Measurements from ENCODE around the gene GCSAM. TPM values are rescaled to one million over a fixed set of nuclear protein-coding genes. Genes with fewer than 3 reads are reported as not detected.

Gene GCSAM
- total and polyA plus RNA-seq, 9 donors = 0.11 to 0.83 (median 0.18) TPM; not detected in 5

DNA sequence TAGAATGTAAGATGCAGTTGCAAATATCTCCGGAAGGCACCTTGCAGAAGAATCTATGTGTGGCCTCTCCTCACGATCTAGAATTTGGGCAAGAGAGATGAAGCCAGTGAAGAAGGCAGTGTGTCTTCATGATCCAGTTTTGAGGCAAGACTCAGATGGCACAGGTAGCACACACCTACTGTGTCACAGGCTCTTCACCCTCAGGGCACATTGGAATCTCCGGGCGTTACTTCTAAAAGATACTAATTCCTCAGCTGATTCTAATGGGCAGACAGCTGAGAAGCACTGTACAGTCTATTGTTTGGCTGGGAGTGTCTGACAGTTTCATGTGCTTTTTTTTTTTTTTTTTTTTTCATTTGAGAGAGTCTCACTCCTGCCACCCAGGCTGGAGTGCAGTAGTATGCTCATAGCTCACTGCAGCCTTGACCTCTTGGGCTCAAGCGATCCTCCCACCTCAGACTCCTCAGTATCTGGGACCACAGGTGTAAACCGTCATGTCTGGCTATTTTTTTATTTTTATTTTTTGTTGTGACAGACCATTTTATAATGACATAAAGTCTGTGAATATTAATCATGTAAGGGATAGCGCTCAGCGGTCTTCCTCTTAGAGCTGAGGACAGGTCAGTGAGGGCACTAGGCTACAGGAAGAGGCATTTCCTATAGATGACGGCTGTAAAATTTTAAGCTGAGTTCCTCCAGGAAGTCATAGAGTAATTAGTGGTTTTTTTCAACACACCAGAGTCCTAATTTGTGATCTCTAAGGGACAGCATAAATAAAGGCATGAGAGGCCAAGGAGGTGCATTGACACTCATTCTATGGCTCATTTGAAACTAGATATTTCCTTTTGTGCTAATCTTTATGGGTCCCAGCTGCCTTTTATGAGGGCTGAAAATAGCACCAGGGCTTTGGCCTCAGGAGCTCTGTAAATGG, 42.8 kb downstream of the GCSAM start:
- Histone ChIP-seq H3K9me3 (no peaks in the 10 kb centered on the region), H3K27ac (no peak overlapping the region), H3K36me3 (no peaks in the 10 kb centered on the region), H3K27me3 (no peaks in the 10 kb centered on the region), H3K4me3 (no peak overlapping the region), H3K4me1 (ENCODE audit: insufficient read depth) (no peaks in the 10 kb centered on the region)
- DNase-seq = no peak
- TF ChIP-seq EP300 (IDR thresholded peaks at IDR 0.05) (no peak), POLR2A (IDR thresholded peaks at IDR 0.05) (no peak)
- TF ChIP-seq, protein P1, sequence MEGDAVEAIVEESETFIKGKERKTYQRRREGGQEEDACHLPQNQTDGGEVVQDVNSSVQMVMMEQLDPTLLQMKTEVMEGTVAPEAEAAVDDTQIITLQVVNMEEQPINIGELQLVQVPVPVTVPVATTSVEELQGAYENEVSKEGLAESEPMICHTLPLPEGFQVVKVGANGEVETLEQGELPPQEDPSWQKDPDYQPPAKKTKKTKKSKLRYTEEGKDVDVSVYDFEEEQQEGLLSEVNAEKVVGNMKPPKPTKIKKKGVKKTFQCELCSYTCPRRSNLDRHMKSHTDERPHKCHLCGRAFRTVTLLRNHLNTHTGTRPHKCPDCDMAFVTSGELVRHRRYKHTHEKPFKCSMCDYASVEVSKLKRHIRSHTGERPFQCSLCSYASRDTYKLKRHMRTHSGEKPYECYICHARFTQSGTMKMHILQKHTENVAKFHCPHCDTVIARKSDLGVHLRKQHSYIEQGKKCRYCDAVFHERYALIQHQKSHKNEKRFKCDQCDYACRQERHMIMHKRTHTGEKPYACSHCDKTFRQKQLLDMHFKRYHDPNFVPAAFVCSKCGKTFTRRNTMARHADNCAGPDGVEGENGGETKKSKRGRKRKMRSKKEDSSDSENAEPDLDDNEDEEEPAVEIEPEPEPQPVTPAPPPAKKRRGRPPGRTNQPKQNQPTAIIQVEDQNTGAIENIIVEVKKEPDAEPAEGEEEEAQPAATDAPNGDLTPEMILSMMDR (IDR thresholded peaks at IDR 0.05) = no peak
- whole genome bisulfite sequencing, 3 donors = 81 to 85% (median 82%) methylated on average over 9 of the region's 9 CpGs
- intact Hi-C loops (cut with DNase I) = no loop called here

DNA sequence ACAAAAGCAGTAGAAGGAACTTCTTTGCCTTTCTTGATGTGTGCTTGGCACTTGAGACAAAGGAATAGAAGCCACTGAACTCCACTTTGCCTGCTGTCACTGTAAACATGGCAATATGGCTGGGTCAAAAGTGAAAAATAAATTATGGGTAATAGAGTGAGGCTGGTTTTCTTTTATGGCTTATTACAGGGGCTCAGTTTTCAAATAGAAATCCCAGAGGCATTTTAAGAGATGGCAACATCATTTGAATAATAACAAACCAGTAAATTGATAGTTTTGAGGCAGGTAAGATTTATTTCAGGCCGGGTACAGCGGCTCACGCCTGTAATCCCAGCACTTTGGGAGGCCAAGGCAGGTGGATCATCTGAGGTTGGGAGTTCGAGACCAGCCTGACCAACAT, 44.1 kb downstream of the GCSAM start:
- DNase-seq = no peak
- no peak overlapping the region for H3K27ac ChIP-seq
- no peaks in the 10 kb centered on the region for H3K36me3 ChIP-seq
- WGBS, 3 donors = 72 to 73% (median 72%) methylated on average over 4 of the region's 4 CpGs
- H3K27me3 ChIP-seq = no peaks in the 10 kb centered on the region
- H3K4me3 ChIP-seq = no peak overlapping the region
- no peaks in the 10 kb centered on the region for H3K9me3 ChIP-seq
- H3K4me1 ChIP-seq (ENCODE audit: insufficient read depth) = no peaks in the 10 kb centered on the region
- no peak for TF ChIP-seq POLR2A (IDR thresholded peaks at IDR 0.05)
- TF ChIP-seq, protein P1 (IDR thresholded peaks at IDR 0.05) = no peak
- no peak for TF ChIP-seq EP300 (IDR thresholded peaks at IDR 0.05)
- intact Hi-C loops (cut with DNase I) = no loop called here

DNA sequence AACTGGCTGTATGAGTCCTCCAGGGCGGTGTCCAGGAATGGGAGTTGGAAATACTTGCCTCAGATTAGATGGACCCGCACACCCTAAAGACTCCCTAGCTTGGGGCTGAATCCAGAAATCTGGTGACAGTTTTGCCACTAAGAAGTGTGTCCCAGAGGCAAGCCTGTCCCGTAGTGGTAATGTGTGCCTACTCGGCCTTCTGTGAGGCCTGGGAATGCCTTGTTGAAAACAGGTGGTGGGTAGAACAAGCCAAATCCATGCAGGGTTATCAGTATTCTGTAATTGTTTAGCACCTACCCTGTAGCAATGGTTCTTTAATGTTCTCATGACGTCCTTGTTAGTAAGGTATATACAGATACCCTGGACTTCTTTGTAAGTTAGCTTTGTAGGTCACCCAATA, 45.3 kb downstream of the GCSAM start:
- no peaks in the 10 kb centered on the region for H3K36me3 ChIP-seq
- no peaks in the 10 kb centered on the region for H3K27me3 ChIP-seq
- no peak for TF ChIP-seq POLR2A (IDR thresholded peaks at IDR 0.05)
- no peak for TF ChIP-seq EP300 (IDR thresholded peaks at IDR 0.05)
- TF ChIP-seq, protein P1 (IDR thresholded peaks at IDR 0.05) = no peak
- WGBS, 3 donors = 92 to 95% (median 95%) methylated on average over 5 of the region's 5 CpGs
- no peaks in the 10 kb centered on the region for H3K4me1 ChIP-seq (ENCODE audit: insufficient read depth)
- intact Hi-C loops (cut with DNase I) = no loop called here
- no peaks in the 10 kb centered on the region for H3K9me3 ChIP-seq
- no peak overlapping the region for H3K4me3 ChIP-seq
- no peak overlapping the region for H3K27ac ChIP-seq
- DNase-seq = no peak

DNA sequence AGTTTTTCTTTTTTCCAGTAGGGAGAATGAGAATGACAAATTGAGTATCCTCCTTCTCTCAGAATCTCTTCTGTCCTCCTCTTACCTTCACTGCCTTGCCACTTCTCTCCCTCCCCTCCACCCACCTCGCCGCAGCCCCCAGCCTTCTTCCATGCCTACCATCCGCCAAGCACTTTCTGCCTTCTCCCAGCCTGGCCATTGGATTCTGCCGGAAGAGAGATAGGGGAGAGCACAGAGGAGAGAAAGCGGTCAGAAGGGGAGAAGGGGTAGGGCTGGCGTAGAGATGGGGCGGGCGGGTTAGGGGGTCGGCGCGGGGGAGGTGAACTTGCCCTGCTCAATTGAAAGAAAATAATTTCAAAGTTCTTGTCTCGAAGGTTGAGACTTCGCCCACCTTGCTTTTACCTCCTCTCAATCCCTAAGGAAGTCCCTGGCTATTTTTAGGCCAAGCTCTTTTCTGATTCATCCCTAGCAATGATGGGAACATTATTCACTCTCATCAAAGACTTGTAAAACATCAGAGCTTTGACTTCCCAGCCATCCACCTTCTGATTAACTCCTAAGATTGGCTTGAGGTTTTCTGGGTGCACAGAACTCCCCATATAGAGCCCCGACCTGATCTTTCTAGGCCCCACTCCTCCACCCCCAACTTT, 46.0 kb downstream of the GCSAM start:
- no peak for DNase-seq
- WGBS, 3 donors = 48 to 59% (median 51%) methylated on average over 14 of the region's 14 CpGs

More for the DNA sequence above, 46.0 kb downstream of the GCSAM start:
- intact Hi-C loops (cut with DNase I) = no loop called here
- no peak overlapping the region for H3K27ac ChIP-seq
- TF ChIP-seq, protein P1 (IDR thresholded peaks at IDR 0.05) = no peak
- TF ChIP-seq EP300 (IDR thresholded peaks at IDR 0.05) = no peak
- no peak for TF ChIP-seq POLR2A (IDR thresholded peaks at IDR 0.05)
- H3K27me3 ChIP-seq = no peaks in the 10 kb centered on the region
- peak overlapping the region; percentile 46 for H3K4me3 ChIP-seq
- H3K36me3 ChIP-seq = no peaks in the 10 kb centered on the region
- H3K4me1 ChIP-seq (ENCODE audit: insufficient read depth) = no peaks in the 10 kb centered on the region
- H3K9me3 ChIP-seq = no peaks in the 10 kb centered on the region

Data from ovary (tissue), 9 donors.